ENCODE measurements around the gene ASIC5.

The ASIC5 gene

DNA sequence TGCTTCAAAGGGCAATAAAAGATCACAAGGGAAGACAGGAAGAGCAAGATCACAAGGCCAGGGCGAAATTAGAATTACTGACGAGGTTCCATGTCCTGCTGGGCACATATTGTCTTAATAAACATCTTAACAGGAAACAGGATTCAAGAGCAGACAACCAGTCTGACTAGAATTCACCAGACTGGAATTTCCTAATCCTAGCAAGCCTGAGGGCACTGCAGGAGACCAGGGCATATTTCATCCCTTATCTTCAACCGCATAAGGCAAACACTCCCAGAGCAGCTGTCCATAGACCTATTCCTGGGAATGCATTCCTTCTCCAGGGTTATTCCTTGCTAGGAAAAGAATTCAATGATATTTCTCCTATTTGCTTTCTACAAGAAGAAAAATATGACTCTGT lies 25.0 kb upstream of the ASIC5 start:
- no peak overlapping the region for H3K4me3 ChIP-seq (ENCODE audit: low read depth, low read length)
- ChIA-PET POLR2A (no interaction called here), CTCF (no interaction called here)
- no peak for DNase-seq (ENCODE audit: low read depth, low spot score)
- TF ChIP-seq, protein P1, sequence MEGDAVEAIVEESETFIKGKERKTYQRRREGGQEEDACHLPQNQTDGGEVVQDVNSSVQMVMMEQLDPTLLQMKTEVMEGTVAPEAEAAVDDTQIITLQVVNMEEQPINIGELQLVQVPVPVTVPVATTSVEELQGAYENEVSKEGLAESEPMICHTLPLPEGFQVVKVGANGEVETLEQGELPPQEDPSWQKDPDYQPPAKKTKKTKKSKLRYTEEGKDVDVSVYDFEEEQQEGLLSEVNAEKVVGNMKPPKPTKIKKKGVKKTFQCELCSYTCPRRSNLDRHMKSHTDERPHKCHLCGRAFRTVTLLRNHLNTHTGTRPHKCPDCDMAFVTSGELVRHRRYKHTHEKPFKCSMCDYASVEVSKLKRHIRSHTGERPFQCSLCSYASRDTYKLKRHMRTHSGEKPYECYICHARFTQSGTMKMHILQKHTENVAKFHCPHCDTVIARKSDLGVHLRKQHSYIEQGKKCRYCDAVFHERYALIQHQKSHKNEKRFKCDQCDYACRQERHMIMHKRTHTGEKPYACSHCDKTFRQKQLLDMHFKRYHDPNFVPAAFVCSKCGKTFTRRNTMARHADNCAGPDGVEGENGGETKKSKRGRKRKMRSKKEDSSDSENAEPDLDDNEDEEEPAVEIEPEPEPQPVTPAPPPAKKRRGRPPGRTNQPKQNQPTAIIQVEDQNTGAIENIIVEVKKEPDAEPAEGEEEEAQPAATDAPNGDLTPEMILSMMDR (IDR thresholded peaks at IDR 0.05; ENCODE audit: insufficient read depth, low read length, missing control alignments) = no peak

DNA sequence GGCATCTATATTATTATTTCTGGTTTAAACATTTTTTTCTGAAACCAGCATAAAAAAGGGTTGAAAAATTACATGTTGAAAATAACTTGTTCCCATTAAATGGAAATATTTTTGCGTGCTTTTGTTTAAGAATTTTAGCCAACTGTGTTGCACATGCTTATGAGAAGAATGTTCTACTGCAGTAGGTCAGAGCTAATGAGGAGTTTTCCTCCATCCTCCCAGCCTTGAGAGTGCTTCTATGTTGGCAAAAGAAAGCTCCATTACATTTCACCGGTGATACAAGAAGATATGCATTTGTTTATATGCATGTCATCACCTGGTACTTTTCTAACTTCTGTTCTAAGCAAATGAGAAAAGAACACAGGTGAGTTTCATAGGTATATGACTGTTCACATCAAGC lies 23.9 kb upstream of the ASIC5 start:
- POLR2A ChIA-PET = no interaction called here
- CTCF ChIA-PET = no interaction called here
- TF ChIP-seq, protein P1 (IDR thresholded peaks at IDR 0.05; ENCODE audit: insufficient read depth, low read length, missing control alignments) = no peak
- DNase-seq (ENCODE audit: low read depth, low spot score) = no peak
- no peak overlapping the region for H3K4me3 ChIP-seq (ENCODE audit: low read depth, low read length)

DNA sequence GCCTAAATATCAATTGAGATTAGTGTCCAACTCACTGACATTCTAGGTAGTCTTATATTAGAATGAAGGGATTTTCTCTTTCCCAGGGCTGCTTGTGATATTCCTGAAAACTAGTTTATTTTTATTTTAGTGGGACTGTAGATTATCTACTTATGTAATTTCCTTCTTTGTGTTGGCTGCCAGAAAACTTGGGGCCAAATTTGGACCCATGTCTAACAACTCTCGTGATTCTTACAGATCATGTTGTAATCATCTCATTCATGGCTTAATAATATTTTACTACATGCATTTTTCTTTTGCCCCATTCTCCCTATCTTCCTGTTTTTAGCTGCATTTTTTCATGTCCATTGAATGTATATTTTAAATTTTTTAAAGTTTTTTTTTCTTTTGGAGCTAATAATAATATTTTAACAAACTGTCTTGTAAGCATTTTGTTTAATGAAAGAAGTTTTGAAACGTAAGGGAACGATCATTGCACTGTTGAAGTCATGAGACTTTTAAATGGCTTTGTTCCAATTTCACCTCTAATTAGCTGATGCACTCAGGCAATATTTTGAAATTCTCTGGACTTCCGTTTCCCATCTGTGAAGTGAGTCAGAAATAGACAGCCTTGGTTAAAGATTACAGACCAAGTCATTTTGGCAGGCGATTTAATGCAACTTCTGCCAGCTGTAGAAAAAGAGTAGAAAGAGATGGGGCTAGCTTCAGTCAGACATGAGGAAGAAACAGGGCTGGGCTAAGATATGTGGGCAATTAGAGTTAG lies 23.1 kb upstream of the ASIC5 start:
- ChIA-PET CTCF (no interaction called here), POLR2A (no interaction called here)
- no peak overlapping the region for H3K4me3 ChIP-seq (ENCODE audit: low read depth, low read length)
- TF ChIP-seq, protein P1 (IDR thresholded peaks at IDR 0.05; ENCODE audit: insufficient read depth, low read length, missing control alignments) = no peak
- DNase-seq (ENCODE audit: low read depth, low spot score) = peak; percentile 16

DNA sequence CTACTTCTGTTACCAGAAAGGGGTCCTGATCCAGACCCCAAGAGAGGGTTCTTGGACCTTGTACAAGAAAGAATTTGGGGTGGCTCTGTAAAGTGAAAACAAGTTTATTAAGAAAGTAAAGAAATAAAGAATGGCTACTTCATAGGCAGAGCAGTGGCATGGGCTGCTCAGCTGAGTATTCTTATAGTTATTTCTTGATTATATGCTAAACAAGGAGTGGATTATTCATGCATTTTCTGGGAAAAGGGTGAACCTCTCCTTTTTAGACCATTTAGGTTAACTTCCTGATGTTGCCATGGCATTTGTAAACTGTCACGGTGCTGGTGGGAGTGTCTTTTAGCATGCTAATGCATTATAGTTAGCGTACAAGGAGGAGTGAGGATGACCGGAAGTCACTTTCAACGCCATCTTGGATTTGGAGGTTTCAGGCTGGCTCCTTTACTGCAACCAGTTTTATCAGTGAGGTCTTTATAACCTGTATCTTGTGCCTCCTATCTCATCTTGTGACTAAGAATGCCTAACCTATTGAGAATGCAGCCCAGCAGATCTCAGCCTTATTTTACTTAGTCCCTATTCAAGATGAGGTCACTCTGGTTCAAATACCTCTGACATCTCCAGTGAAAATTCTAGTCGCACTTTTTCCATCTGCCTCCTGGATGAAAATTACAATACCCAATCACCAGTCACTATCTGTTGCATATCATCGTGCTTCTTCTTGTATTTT lies 21.9 kb upstream of the ASIC5 start:
- H3K4me3 ChIP-seq (ENCODE audit: low read depth, low read length) = no peak overlapping the region
- no peak for DNase-seq (ENCODE audit: low read depth, low spot score)
- TF ChIP-seq, protein P1 (IDR thresholded peaks at IDR 0.05; ENCODE audit: insufficient read depth, low read length, missing control alignments) = no peak
- POLR2A ChIA-PET = no interaction called here
- CTCF ChIA-PET = no interaction called here

DNA sequence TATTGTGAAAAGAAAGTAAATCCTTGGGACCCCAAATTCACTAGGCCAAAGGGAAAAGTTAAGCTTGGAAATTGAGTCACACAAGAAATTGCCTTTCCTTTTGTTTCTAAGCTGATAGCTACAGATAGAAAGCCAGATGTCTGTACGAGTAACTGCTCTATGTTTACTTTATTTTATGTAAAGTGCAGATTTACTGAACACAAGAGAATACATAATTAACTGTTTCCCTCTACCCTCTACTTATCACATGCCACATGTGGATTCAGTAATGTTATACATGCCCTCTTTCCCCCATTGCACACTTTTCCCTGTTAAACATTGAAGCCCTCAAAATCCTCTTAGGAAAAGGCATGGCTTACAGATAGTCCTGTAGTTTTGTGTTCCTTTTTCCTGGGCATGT lies 21.0 kb upstream of the ASIC5 start:
- DNase-seq (ENCODE audit: low read depth, low spot score) = no peak
- TF ChIP-seq, protein P1 (IDR thresholded peaks at IDR 0.05; ENCODE audit: insufficient read depth, low read length, missing control alignments) = no peak
- H3K4me3 ChIP-seq (ENCODE audit: low read depth, low read length) = no peak overlapping the region
- POLR2A ChIA-PET = no interaction called here
- CTCF ChIA-PET = no interaction called here

DNA sequence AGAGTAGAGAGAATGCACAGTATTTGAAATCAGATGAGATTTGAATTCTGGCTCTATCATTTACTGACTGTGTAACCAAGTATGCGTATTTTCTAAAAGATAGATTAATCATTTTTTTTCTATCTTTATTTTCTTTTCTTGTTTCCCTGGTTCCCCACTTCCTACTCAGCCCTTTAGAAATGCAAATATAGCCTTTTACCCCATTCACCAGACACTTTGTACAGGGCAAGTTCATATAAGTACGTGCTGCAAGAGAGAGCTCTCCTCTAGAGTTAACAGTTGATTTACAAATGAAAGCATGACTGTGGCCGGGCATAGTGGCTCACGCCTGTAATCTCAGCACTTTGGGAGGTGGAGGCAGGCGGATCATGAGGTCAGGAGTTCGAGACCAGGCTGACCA lies 19.6 kb upstream of the ASIC5 start:
- TF ChIP-seq, protein P1 (IDR thresholded peaks at IDR 0.05; ENCODE audit: insufficient read depth, low read length, missing control alignments) = no peak
- ChIA-PET CTCF (no interaction called here), POLR2A (no interaction called here)
- DNase-seq (ENCODE audit: low read depth, low spot score) = no peak
- no peak overlapping the region for H3K4me3 ChIP-seq (ENCODE audit: low read depth, low read length)
